Dermis blood vessel endothelial cell (primary cell): ENCODE data around the gene PICALM. TPM values are rescaled to one million over a fixed set of nuclear protein-coding genes. Genes with fewer than 3 reads are reported as not detected.
A peak's percentile ranks its signal among the peaks of the same experiment; 100 is the strongest.
"Not testable (repeated sequence)": the region's sequence is repeated elsewhere in the genome, so short reads cannot be mapped to it uniquely, and the experiment has no call there.

Source experiments
- DNase-seq: peaks from one replicate; pipeline ENCODE4 v3.0.0; 2010
- total RNA-seq: library from RNA; depleted of rRNA; stranded (reverse); fragments of >200 nt; gene quantifications from 2 replicates; pipeline ENCODE4 v1.2.3, GENCODE V29; 2014

The PICALM gene
- total RNA-seq, 1 donor from 2014 or later: 240 TPM

DNA sequence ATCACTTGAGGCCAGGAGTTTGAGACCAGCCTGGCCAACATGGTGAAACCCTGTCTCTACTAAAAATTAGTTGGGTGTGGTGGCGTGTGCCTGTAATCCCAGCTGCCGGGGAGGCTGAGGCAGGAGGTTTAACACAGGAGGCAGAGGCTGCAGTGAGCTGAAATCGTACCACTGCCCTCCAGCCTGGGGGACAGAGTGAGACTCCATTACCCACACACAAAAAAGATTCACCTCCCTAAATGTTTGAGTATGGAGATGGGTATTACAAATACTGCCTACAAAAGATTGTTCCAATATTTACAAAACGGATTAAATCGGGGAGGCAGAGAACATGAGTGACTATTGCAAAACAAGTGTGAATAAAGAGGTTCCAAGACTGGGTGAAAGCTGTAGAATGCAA is 98.3 kb downstream of the PICALM start:
- no peak for DNase-seq

GRCh38 chr11:85967457-85967856 is 101.4 kb downstream of the PICALM start:
- no peak for DNase-seq

GRCh38 chr11:85965202-85965601 is 103.7 kb downstream of the PICALM start:
- no peak for DNase-seq

GRCh38 chr11:85961930-85962363 is 106.9 kb downstream of the PICALM start:
- peak; percentile 87 for DNase-seq

- DNase-seq: peak; percentile 24
Observed at GRCh38 chr11:85961130-85961529, 107.8 kb downstream of the PICALM start.

DNA sequence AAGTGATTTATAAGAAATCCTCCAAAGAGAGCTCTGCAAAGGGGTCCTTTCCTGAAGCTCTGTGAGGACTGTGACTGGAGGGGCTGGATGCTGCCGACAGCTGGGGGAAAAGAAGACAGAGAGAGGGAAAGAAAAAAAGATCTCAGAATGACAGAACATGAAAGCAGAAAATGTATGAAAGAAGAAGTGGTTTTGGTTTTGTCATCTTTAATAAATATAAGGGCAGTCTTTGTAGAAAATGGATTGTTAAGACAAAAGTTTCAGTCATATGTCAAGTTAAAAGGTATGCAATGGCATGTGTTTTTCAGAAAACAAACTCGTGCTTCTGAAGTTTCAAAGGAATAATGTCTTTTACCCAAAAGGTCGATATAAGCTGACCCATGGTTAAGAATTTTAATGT is 108.2 kb downstream of the PICALM start:
- no peak for DNase-seq

GRCh38 chr11:85955531-85955930 is 113.4 kb downstream of the PICALM start:
- no peak for DNase-seq

DNA sequence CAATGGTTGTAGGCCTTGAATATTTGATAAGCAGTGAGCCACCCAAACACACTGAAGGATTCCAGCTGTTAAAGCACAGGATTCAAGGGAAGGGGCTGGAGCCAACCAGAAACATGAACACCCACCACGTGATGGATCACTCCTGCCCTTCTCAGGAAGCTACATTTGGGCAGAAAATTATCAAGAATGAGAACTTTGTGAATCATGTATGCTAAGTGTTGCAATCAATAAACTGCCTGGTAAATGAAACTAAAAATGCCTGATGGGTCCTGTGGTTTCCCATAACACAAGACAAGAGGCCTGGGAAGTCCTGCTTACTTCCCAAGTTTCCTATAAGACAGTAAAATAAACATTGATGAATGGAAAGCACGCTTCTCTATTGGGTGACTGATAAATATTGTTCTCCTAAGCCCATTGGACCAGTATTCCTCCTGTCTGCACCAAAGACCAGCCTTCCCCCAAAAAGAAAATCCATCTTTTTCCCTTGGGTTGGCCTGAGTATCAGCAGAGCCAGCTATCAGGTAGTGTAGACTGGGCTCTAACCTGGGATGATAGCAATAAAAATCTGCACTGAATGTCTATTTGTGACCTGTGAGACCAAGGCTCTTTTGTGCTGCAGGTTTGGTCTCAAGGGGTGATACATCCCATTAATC is 115.3 kb downstream of the PICALM start:
- DNase-seq: no peak

DNA sequence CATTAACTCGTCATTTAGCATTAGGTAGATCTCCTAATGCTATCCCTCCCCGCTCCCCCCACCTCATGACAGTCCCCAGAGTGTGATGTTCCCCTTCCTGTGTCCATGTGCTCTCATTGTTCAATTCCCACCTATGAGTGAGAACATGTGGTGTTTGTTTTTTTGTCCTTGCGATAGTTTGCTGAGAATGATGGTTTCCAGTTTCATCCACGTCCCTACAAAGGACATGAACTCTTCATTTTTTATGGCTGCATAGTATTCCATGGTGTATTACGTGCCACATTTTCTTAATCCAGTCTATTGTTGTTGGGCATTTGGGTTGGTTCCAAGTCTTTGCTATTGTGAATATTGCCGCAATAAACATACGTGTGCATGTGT is 116.8 kb downstream of the PICALM start:
- not testable (repeated sequence) for DNase-seq

- DNase-seq: no peak
Observed at GRCh38 chr11:85951428-85952107, 117.3 kb downstream of the PICALM start.

GRCh38 chr11:85951049-85951405 is 117.9 kb downstream of the PICALM start:
- DNase-seq: no peak

DNA sequence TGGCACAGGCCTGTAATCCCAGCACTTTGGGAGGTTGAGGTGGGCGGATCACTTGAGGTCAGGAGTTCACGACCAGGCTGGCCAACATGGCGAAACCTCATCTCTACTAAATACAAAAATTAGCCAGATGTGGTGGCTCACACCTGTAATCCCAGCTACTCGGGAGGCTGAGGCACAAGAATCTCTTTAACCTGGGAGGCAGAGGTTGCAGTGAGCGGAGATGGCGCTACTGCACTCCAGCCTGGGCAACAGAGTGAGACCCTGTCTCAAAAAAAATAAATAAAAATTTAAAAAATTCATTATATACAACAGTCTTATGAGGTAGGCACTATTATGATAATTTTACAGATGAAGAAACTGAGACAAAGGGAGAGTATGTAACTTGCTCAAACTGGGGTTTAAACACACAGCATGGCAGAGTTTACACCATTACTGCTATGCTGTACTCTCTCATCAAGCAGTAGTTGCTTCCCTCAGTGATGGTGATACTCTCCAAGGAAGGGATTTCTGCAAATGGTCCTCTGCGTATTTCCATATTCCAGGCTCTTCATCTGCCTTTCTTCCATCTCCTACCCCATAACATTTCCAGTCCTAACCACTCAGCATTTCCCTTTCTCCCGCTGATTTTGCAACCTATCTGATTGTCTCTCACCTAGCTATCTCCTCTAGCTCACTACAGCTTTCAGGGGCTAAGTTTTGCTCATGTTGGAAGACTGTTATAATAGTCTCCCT is 118.4 kb downstream of the PICALM start:
- DNase-seq: no peak

DNA sequence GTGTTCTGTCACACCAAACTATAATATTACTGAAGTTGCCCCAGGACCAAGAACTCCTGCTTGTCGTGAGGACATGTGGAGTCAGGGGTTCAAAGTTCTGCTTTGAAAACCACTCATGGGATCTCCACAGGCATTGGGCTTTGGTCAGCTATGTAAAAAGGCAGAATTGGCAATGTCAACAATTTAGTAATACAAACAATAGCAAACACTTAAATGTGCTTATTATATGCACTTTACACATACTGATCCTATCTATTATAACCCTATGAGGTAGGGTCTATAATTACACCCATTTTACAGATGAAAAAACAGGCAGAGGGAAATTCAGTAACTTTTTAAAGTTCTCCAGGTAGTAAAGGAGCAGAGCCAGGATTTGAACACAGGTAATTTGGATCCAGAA is 119.1 kb downstream of the PICALM start:
- DNase-seq: no peak

DNA sequence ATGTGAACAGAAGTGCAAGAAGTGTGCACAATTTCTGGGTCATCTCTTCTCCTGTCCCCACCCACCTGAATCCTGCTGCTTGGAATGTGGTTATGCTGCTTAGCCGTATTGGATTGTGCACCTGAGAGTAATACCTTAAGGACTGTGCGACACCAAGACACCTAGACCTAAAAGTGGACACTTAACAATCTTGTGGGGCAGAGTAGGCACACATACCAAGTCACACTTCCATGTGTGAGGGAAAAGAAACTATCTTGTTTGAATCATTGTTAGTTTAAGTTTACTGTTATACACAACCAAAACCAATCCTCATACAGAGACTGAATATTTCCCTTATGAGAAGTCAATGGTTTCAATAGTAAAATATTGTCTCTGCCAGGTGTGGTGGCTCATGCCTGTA is 120.0 kb downstream of the PICALM start:
- DNase-seq: no peak

DNA sequence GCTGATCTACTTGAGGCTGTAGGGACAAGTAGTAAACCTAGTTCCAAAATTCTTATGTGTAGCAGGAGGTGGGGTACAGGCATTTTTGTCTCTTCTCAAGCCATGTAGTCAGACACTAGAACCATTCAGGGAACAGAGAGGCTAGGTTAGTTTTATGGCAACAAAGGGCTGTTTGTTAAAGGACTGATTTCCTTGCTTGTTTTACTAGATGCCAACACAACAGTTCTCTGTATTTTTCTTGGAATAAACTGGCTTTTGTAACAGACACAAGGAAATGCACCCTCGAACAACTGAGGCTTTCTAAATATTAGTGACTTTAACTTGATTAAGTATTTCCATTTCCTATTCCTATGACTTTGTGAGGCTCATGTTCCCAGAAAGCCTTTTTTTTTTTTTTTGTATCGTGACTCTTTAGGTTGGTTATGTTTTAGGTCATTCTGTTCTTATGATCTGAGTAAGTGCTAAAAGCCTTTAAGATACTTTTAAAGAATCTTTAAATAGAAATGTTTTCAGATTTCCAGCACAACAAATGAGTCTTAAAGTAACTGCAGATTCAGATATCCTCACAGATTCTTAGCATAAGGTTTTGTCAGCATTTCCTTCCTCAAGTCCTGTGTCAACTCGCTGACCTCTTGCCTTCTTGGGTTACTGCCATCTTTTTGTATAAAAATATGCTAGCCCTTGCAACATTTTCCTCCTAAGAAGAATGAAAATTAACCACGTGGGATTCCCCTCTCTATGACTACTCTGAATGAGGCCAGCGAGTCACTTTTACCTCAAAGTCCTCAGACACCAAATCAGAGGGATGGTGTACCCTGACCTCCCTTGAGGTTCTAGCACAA is 121.2 kb downstream of the PICALM start:
- peak; percentile 96 for DNase-seq

GRCh38 chr11:85946221-85946620 is 122.7 kb downstream of the PICALM start:
- DNase-seq: no peak

- no peak for DNase-seq
Observed at GRCh38 chr11:85945788-85946187, 123.1 kb downstream of the PICALM start.

GRCh38 chr11:85945296-85945695 is 123.6 kb downstream of the PICALM start:
- no peak for DNase-seq

GRCh38 chr11:85941380-85941973 is 127.4 kb downstream of the PICALM start:
- peak; percentile 89 for DNase-seq

DNA sequence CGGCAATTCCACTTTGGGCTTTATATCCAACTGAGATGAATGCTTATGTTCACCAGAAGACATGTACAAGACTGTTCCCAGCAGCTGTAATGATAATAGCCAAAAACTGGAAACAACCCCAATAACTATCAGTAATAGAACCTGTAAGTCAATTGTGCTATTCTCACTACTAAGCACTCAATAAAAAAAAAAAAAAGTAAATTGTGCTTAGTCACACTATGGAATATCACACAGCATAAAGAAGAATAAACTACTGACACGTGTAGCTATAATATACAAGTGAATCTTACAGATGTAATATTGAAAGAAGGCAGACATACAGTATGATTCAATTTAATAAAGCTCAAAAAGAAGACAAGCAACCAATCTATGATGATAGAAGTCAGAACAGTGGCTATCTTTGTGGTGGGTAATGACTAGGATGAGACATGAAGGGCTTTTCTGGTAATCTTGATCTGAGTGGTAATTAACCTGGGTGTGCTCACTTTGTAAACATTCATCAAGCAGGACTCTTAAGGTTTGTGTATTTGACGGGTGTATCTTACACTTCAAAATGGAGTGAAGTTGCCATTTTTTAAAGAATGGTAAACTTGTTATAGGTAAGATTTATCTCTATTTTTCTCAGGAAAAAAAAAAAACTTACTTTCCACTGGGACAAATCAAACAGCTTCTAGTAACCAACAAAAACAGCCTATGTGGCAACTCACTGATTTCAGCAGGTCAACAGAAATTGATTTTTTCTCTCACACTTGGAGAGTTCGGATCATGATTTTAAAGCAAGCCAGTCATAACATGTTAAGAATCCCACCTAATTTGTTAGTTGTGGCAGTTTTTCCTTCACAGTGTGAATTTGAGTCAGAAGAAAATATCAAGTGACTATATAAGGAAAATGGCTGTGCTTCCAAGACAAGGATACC is 129.5 kb downstream of the PICALM start:
- DNase-seq: no peak

DNA sequence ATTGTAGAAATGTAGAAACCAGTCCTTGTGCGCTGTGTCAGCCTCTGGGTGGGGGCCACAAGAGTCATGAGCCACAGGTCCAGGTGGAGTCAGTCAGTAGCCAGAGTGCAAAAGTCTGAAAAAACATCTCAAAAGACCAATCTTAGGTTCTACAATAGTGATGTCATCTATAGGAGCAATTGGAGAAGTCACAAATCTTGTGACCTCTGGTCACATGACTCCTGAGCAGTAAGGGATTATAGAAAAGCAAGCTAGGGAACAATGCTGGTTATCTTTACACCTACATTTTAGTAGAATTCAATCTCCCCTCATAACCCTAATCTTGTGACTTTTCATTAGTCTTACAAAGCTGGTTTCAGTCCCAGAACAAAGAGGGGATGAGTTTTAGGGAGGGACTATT is 131.0 kb downstream of the PICALM start:
- no peak for DNase-seq
